ENCODE measurements around the gene CD300A.

CD300A gene

DNA sequence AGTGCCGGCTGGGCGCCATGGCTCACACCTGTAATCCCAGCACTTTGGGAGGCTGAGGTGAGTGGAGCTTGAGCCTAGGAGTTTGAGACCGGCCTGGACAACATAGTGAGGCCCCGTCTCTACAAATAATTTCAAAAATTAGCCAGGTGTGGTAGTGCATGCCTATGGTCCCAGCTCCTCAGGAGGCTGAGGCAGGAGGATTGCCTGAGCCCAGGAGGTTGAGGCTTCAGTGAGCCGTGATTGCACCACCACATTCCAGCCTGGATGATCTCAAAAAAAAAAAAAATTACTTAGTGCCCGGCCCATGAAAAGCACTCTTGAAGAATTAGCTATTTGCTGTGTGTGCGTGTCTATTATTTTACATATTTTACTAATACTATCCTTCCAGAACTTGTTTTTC, 24.9 kb upstream of the CD300A start:
- no peak for DNase-seq

DNA sequence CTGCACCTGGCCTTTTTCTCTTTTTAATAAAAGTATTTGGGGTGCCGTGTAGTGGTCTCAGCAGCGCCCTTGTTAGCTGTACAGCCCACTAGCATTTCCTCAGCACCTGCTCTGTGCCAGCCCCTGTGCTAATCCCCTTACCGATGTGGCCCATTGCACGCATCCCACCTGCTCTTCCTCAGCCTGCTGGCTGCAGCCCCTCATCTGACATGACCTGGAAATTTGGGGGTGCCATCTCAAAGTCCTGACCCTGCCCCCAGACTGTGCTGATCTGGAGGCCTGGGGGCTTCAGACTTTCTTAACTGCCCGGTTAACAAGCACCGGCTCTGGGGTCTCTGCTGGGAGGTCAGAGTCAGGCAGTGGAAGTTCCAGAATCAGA, 24.2 kb upstream of the CD300A start:
- no peak for DNase-seq

DNA sequence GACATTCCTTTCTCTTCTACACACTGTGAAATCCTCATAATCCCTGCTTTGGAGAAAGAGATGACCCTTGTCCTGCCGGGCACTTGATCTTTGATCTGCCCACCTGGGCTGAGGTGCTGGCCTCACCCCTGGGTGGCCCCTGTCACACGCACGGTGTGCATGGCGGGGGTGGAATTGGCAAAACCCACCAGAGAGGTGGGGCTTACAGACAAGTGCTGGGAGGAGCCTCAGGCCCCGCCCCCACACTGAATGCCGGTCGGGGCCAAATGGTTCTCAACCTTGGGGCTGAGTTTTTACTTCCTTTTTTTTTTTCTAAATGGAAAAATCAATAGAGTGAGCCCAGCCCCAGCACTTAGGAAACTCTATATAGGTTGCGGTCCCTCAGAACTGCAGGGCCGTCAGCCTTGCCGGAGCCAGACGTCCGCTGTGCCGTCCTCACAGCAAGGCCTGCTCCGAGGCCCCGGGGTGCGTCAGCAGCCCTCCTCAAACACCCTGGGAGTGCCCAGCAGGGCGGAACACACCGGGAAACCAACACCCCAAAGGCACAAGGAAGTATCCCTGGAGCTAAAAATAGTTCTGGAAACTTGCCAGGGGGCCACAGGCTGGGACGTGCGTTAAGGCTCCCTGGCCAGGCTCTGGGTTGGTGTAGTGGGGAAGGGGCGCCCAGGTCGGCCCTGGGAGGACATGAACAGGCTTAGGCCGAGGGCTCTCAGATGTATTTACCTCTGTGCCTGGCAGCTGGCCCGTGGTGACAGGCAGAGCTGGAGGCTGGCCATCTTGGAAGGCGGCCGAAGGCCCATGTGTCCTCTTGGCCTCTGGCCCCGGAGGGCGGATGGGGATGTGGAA, 23.5 kb upstream of the CD300A start:
- DNase-seq = no peak

DNA sequence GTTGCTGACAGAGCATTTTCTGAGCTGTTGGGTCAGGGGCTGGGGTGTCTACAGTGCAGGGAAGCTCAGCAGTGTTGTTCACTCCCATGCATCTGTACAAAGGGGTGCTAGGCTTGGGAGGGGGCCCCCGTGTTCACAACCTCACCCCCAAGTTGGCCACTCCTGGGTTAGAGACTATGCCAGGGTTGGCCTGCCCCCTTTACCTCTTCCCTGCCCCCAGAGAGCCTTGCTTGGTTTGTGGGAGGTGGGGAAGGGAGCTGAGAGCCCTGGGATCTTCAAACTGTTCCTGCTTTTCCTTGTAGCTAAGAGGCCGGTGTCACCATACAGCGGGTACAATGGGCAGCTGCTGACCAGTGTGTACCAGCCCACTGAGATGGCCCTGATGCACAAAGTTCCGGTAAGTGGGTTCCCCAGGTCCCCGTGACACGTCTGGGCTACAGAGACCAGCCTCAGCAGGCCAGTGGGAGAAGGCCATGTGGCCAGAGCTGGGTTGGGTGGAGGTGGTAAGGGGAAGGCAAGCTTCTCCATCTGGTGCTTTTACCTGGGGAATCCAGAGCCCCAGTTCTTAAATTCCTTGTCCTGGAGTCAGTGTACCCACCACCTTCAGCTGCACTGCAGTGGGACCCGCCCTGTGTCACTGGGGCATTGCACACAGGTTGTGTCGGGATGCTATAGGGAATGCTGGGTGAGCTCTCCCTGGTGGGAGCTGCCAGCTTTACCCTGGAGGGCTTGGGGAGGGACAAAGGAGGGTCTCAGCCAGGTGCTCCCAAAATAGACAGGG, 22.7 kb upstream of the CD300A start:
- DNase-seq = no peak

DNA sequence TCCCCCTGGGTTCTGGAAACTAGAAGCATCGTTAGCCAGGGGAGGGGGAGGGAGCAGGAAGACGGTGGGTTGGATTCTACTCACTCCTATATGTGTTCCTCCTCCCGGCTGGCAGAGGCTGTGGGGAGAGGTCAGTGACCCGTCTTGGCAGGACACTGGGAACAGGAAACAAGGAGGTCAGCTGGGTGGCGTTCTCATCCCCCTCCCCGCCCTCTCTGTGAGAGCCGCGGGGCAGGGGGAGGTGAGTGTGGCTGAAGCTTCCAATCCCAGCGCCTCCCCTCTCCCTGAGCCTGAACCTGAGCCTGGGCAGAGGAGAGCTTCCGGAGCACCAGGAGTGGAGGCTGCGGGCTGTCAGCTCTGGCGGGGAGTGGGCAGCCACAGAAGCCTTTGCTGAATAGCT, 22.0 kb upstream of the CD300A start:
- DNase-seq = no peak

DNA sequence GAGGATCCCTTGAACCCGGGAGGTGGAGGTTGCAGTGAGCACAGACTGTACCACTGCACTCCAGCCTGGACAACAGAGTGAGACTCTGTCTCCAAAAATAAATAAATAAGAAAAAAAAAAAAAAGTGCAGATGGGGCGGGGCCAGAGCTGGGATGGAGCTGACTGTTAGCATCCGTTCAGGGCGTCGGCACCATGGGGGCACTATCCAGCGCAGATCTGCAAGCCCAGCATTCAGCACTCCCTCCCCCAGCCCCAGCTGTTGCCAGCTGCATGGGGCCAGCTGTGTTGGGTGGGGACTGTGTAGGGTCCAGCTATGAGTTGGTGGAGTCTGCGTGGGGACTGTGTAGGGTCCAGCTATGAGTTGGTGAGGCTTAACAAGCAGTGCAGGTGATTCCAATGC, 21.3 kb upstream of the CD300A start:
- no peak for DNase-seq

DNA sequence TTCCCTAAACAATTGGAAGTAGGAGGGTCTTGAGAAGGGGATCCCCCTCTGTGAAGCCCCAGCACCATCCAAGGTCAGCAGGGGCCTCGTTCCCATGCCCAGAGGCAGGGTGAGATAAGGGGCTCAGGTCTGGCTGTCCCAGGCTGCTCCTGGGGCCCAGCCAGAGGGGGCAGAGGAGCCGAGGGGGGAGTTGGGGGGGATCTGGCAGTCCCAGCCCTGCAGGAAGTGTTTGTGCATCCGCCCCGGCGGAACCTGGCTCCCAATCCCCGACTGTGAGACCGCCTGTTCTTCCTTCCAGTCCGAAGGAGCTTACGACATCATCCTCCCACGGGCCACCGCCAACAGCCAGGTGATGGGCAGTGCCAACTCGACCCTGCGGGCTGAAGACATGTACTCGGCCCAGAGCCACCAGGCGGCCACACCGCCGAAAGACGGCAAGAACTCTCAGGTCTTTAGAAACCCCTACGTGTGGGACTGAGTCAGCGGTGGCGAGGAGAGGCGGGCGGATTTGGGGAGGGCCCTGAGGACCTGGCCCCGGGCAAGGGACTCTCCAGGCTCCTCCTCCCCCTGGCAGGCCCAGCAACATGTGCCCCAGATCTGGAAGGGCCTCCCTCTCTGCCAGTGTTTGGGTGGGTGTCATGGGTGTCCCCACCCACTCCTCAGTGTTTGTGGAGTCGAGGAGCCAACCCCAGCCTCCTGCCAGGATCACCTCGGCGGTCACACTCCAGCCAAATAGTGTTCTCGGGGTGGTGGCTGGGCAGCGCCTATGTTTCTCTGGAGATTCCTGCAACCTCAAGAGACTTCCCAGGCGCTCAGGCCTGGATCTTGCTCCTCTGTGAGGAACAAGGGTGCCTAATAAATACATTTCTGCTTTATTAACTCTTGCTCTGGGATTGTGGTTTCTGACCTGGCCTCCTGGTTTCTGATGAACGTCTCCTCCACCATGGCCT, 19.6 kb upstream of the CD300A start:
- no peak for DNase-seq

DNA sequence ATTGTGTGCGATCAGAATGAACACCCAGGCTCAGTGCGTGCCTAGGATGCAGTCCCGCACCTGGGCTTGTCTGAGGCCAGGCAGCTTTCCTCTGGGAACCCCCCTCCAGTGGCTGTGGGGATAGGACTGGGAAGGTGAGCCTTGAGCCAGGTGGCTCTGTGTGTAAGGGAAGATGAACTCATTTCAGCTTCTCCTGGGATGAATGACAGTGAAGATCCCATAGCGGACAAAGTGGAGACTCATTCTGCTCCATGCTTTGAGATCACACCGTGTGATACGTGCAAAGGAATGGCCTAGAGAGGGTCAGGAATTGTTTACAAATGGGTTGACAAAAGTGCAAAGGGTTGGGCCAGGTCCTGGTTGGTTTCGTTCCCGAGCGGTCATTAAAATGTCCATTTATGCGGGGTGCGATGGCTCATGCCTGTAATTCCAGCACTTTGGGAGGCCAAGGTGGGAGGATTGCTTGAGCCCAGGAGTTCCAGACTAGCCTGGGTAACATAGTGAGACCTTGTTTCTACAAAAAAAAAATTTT, 18.7 kb upstream of the CD300A start:
- no peak for DNase-seq

DNA sequence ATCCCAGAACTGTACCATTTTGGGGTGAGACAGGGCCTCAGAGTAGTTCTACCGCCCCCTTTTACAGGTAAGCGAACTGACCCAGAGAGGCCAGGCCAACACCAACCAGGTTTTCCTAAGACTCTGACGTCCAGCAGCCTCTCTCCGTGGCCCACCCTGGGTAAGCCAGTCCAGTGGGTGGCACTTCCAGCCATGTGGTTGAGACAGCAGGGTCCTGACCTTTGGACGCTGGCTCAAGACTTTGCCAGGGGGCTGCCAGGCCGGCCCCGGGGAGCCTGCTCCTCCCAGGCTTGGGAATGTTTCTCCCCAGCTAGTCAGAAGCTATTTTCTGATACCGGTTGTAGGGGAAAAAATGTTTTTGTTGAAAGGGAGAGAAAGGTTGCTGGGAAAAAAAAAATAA, 17.7 kb upstream of the CD300A start:
- no peak for DNase-seq

DNA sequence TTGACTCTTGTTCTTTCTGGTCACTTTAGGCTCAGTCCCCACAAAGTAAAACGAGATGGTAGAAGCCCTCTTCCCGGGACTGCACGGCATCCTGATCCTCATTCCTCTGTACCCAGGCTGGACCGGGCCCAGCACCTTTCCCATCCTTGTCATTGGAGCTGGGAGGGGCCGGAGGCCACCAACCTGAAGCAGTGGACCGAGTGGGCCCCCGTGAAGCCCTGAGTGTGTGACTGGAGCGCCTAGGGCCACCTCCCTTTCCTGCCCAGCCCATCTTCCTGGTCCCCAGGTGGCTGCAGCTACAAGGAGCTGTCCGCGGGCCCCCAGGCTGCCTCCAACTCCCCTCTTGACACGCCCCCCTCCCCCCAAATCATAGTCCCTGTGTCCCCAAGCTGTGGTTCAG, 17.1 kb upstream of the CD300A start:
- no peak for DNase-seq

DNA sequence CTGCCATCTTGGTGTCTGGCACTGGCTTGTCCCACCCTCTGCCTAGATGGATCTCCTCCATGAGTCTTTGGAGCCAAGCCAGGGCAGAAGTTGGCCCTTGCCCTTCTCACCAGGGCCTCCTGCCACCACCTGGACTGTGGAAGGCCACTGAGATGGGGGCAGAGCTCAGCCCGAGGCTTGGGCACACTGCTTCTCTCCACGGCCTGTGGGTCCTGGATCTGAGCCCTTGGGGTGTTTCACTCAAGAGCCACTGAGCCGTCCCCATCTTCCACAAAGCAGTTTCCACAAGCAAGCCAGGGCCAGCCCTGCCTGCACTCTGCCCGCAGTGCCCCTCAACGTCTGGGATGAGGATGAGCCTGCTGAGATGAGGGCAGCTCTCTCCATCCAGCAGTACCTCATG, 16.7 kb upstream of the CD300A start:
- no peak for DNase-seq

DNA sequence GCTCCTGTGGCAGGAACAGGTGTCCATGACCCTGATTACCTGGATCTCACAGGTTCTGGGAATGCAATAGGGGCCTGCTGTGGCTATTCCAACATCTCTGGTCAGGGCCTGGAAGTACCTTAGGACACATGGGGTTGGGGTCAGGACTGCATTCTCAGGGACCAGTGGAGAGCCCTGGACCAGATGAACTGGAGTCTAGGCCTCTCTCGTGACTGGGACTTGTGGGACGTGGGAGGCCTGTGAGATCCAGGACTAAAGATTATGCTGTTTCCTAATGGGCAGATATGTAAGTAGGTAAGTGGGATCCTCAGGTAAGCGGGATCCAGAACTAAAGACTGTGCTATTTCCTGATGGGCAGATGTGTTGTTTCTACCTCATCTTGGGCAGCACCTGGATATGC, 16.2 kb upstream of the CD300A start:
- no peak for DNase-seq

DNA sequence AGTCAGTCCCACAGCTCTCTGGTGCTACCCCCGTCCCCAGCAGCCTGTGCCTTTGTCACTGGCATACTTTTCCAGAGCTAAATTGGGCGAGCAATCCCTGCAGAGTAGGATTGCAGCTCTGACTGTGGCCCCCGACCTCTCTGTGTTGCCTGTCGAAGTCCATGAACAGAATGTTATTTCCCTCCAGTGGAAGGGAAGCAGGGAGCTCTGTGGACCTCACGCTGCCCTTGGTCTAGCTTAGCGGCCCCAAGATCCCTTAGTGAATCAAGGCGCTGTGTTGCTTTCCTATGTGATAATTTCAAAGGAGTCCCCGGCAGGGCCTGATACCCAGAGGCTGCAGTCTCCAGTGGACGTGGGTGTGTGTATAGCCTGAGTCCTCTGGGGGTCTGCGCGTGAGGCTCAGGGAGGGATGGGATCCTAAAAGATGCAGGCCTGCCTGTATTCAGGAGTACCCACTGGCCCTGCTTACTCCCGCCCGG, 15.5 kb upstream of the CD300A start:
- no peak for DNase-seq

DNA sequence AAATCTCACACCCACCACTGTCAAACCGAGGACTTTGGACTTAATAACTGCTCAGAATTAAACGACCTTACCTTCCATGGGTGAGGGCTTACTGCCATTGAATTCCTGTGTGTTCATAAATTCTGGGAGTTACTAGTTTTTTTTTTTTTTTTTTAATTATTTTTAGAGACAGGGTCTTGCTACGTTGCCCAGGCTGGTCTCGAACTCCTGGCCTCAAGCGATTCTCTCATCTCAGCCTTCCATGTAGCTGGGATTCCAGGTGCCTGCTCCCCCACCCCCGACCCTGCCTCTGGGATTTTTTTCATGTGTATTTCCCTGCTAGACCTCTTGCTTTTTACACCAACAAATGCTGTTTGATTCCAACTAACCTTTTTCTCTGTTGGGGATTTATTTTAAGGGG, 14.9 kb upstream of the CD300A start:
- DNase-seq = no peak

DNA sequence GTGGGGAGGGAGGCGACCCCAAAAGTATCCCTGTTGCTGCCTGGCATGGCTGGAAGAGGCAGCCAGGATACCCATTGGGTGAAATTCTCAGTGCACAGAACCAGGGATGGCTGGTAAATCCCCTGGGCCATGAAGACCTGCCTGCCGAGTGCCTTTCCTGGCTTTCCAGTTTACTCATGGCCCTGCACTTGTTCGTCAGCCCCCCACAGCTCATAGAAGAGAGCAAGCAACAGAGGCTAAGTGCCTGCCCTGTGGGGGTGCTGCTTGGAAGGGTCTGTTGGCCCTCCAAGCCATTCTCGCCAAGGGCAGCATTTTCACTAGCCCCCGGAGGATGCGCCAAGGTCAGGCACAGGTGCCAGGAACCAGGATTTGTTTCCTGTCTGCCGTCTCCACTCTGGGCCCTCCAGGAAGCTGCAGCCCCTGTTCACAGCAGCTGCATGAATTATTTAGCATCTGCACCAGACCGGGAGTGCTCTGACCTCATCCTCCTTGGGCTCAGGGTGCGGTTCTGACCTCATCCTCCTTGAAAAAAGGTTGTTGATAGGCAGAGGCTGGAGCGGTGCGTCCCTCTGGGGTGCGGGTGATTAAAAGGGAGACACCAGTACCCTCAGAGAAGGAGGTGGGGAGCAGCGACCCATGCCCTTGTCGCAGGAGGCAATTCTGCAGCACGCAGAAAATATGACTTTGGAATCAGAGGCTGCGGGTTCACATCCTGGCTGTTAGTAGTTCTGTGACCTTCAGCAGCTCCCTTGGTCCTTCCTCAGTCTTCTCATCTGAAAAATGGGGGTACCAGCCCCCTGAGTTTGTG, 14.2 kb upstream of the CD300A start:
- no peak for DNase-seq

DNA sequence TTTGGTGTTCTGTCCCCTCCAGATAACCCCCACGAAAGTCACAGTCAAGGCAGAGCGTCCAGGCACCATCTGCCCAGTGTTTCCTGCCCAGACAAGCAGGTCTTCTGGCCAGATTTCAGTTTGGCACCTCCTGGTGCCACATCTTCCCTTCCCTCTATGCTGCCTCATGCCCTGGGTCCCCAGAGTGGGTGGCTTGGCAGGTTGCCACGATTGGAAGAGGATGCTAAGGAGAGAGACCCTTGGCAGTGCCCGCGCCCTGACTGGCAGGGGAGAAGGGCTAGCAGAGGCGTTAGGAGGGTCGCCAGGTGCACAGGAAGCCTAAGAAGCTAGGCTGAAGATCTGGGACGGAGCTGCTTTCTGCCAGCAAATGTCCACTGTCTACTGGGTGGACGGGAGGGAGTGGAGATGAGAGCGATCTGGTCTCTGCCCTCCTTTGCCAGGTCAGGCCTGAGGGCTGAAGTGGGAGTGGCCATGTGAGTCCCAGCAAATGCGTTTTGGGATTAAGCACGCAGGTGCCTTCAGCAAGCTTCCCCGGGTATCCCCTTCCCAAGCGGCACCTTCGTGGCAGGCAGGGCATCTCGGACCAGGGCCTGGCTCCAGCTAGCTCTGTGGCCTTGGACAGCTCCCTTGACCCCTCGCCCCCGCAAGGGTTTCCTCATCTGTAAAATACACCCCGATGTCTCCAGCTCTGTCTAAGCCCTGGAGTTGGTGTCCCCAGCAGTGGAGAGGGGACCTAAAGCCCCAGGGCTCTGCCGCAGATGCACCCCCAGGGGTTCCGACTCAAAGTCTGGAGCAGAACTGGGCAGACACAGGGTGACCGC, 13.4 kb upstream of the CD300A start:
- DNase-seq = no peak

DNA sequence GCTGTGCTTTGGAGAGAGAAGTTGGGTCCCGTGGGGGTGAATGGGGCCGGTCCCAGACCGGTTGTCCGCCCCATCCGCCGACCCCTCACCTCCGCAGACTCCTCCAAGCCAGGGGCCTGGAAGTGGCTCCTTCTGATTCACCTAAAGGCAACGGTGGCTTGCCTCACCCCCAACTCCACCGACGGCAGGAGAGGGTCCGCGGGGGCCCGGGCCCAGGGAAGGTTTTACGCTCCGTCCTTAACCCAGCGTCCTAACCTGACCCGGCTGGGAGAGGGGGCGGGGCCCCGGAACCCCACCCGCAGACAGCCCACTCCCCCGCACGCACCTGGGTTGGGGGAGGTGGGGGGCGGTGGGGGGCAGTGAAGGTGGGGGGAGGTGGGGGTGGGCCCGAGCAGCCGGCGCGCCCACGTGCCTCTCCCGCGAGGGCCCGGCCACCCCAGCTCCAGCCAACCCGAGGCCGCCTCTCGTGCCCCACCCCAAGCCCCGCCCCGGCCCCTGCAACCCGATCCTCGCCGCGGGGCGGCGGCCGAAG, 12.7 kb upstream of the CD300A start:
- DNase-seq = peak; percentile 70

DNA sequence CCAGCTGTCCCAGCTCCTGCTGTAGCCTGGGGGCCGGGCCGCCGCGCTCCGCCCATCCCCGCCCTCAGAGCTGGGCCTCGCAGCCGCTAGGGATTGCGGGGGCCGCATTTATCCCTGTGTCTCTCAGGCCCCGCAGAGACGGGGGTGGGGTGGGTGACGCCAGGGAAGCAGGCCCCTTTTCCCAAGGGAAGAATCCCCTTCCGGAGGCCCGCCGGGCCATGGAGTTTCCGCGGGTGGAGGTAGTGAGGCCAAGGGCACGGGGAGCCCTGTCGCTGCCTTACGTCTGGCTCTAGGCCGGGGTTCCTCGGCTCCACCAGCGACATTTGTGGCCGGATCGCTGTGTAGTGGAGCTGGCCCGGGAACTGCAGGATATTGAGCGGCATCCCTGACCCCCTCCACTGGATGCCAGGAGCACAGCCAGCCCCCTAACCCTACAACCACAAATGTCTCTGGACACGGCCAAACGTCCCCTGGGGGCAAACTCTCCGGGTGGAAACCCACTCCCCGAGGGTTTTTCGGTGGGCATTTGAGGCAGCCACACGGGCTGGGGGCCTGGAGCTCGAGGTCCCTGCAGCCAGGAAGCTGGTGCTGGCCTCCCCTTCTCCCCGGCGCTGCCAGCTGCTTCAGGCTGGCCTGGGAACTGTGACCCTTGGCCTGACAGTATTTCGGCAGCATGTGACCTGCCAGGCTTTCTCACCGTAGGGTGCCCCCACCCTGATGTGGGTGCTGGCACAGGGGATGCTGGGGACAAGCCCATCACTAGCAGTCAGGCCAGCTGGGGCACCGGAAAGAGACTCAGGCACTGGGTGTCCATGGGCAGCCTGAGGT, 12.0 kb upstream of the CD300A start:
- DNase-seq = no peak

DNA sequence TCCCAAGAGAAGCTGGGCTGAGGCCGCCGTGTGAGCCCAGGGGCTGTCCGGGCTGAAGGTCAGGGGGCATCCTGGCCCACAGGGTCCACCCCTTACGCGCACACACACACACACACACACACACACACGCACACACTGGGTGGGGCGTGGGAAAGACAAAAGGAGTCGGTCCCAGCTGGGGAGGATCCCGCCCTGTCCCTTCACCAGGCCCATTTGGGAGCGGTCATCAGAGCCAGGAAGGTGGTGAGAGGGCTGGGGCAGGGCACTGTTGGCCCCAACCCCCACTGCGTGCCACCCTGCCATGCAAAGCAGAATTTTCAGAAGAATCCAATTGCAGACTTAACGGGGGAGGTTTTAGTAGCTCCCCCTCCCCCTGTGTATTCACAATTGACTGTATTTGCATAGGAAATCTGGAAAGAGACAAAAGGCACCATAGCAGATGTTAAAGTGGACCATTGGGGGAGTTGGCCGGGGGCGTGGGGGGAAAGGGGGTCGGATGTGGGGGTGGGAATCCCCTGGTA, 11.3 kb upstream of the CD300A start:
- no peak for DNase-seq

DNA sequence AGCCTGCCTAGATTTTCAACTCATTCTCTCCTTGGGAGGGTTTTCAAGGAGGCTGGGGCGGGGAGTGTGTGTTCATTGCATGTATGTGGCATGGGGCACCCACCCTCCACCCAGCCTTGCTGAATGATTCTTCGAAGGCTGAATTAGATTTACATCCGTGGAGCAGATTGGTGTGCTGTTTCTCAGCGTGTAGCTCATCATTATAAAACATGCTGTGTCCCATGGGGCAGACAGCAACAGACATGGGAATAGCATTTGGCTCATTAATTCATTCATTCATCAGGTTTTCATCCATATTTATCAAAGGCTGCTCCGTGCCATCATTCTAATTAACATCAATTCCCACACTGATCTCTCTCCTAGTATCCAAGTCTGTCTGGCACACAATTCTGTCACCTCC, 10.6 kb upstream of the CD300A start:
- no peak for DNase-seq

Measured in stimulated activated naive CD4-positive, alpha-beta T cell treated with Interleukin-2 at 50 U/mL for 16 hours (primary cell).